Neural progenitor cell (in vitro differentiated cells): Measurements from ENCODE around the gene DDX10. TPM values are rescaled to one million over a fixed set of nuclear protein-coding genes. Genes with fewer than 3 reads are reported as not detected.
"Not testable (repeated sequence)": the region's sequence is repeated elsewhere in the genome, so short reads cannot be mapped to it uniquely, and the experiment has no call there.

Experiments
- DNase-seq: peaks from one replicate; pipeline ENCODE4 v3.0.0-alpha.2; 2016; ENCODE audit warnings: low spot score
- H2AFZ ChIP-seq: fragments of 200-600 bp; sonication (generic); replicated peaks from 2 replicates; pipeline ENCODE4 v1.6.1; 2016; ENCODE audit warnings: antibody characterized with exemption
- H3F3A ChIP-seq: fragments of 200-600 bp; sonication (generic); 2 replicates; pipeline ENCODE4 v1.6.1; 2016; ENCODE audit warnings: antibody characterized with exemption, low read depth
- H3K27ac ChIP-seq: fragments of 200-600 bp; sonication (generic); 2 replicates; pipeline ENCODE4 v1.5.1; 2016; ENCODE audit warnings: mild to moderate bottlenecking
- H3K27me3 ChIP-seq: fragments of 200-600 bp; sonication (generic); 2 replicates; pipeline ENCODE4 v1.6.1; 2016; ENCODE audit warnings: mild to moderate bottlenecking, moderate library complexity
- H3K36me3 ChIP-seq: fragments of 200-600 bp; sonication (generic); 2 replicates; pipeline ENCODE4 v1.5.1; 2016
- H3K4me1 ChIP-seq: fragments of 200-600 bp; sonication (generic); 2 replicates; pipeline ENCODE4 v1.6.1; 2016; ENCODE audit warnings: mixed run types
- H3K4me2 ChIP-seq: fragments of 200-600 bp; sonication (generic); 2 replicates; pipeline ENCODE4 v1.6.1; 2016
- H3K4me3 ChIP-seq: fragments of 200-600 bp; sonication (generic); 2 replicates; pipeline ENCODE4 v1.5.1; 2016
- H3K79me2 ChIP-seq: fragments of 200-600 bp; sonication (generic); 2 replicates; pipeline ENCODE4 v1.6.1; 2016; ENCODE audit warnings: low read depth
- H3K9ac ChIP-seq: fragments of 200-600 bp; sonication (generic); 2 replicates; pipeline ENCODE4 v1.6.1; 2016
- H3K9me3 ChIP-seq: fragments of 200-600 bp; sonication (generic); 2 replicates; pipeline ENCODE4 v1.5.1; 2016; ENCODE audit warnings: low read depth
- H4K20me1 ChIP-seq: fragments of 200-600 bp; sonication (generic); 2 replicates; pipeline ENCODE4 v1.6.1; 2016; ENCODE audit warnings: low read depth
- H3K27ac Mint-ChIP-seq: 3 replicates; pipeline ENCODE4 v1.8.0; 2021; ENCODE audit warnings: mixed read lengths
- H3K27me3 Mint-ChIP-seq: 2 replicates; pipeline ENCODE4 v1.8.0; 2022; ENCODE audit warnings: low read depth, mild to moderate bottlenecking, inconsistent platforms, moderate library complexity, mixed read lengths; ENCODE audit not compliant: insufficient read depth
- H3K36me3 Mint-ChIP-seq: 3 replicates; pipeline ENCODE4 v1.8.0; 2021; ENCODE audit warnings: mixed read lengths
- H3K4me1 Mint-ChIP-seq: 3 replicates; pipeline ENCODE4 v1.8.0; 2021; ENCODE audit warnings: mixed read lengths
- H3K4me3 Mint-ChIP-seq: 3 replicates; pipeline ENCODE4 v1.8.0; 2021; ENCODE audit warnings: mild to moderate bottlenecking, moderate library complexity, mixed read lengths
- H3K9me3 Mint-ChIP-seq: 3 replicates; pipeline ENCODE4 v1.8.0; 2020; ENCODE audit warnings: mixed read lengths
- CTCF ChIP-seq: fragments of 200-600 bp; sonication (generic); IDR thresholded peaks from 2 replicates; pipeline ENCODE4 v1.5.1; 2017; ENCODE audit warnings: antibody characterized with exemption, mild to moderate bottlenecking
- EZH2 ChIP-seq: fragments of 200-600 bp; sonication (generic); IDR thresholded peaks from 2 replicates; pipeline ENCODE4 v1.6.1; 2017; ENCODE audit warnings: antibody characterized with exemption, mild to moderate bottlenecking, moderate library complexity
- EZH2phosphoT487 ChIP-seq: fragments of 200-600 bp; sonication (generic); IDR thresholded peaks from 2 replicates; pipeline ENCODE4 v1.6.1; 2017; ENCODE audit warnings: antibody characterized with exemption
- total RNA-seq: library from RNA; depleted of rRNA; stranded (reverse); fragments of >200 nt; gene quantifications from 2 replicates; pipeline ENCODE4 v1.2.3, GENCODE V29; 2015; ENCODE audit warnings: low replicate concordance

The DDX10 gene
- total RNA-seq, 1 donor from 2014 or later = 34.1 TPM

- no peak overlapping the region for H3K4me3 ChIP-seq
- Mint-ChIP-seq H3K27me3 (no peaks in the 10 kb centered on the region), H3K36me3 (no peaks in the 10 kb centered on the region), H3K9me3 (peaks cover 2% of the 10 kb centered on the region), H3K4me3 (no peak overlapping the region), H3K27ac (no peak overlapping the region), H3K4me1 (peaks cover 5% of the 10 kb centered on the region)
- H3K27me3 ChIP-seq = no peaks in the 10 kb centered on the region
- no peaks in the 10 kb centered on the region for H3K79me2 ChIP-seq
- no peaks in the 10 kb centered on the region for H3F3A ChIP-seq
- no peak for DNase-seq
- H3K4me2 ChIP-seq = no peak overlapping the region
- H3K4me1 ChIP-seq = no peaks in the 10 kb centered on the region
- no peaks in the 10 kb centered on the region for H4K20me1 ChIP-seq
- H3K27ac ChIP-seq = no peak overlapping the region
- TF ChIP-seq CTCF (no peak), EZH2phosphoT487 (no peak), EZH2 (no peak)
- peak overlapping the region; percentile 90 for H2AFZ ChIP-seq
- no peak overlapping the region for H3K9ac ChIP-seq
- no peaks in the 10 kb centered on the region for H3K9me3 ChIP-seq
- H3K36me3 ChIP-seq = no peaks in the 10 kb centered on the region
Observed at GRCh38 chr11:108648528-108648885, 16.4 kb upstream of the DDX10 start.

- not testable (repeated sequence) for H3K4me1 ChIP-seq, H3K27me3 Mint-ChIP-seq, H3K4me2 ChIP-seq, H4K20me1 ChIP-seq, H3K36me3 Mint-ChIP-seq, H3F3A ChIP-seq, H3K9me3 ChIP-seq, H3K27me3 ChIP-seq, H3K4me1 Mint-ChIP-seq, H3K4me3 ChIP-seq, H3K9ac ChIP-seq, H2AFZ ChIP-seq, H3K27ac Mint-ChIP-seq, H3K4me3 Mint-ChIP-seq, H3K27ac ChIP-seq, H3K79me2 ChIP-seq, DNase-seq, H3K9me3 Mint-ChIP-seq, H3K36me3 ChIP-seq
Observed at GRCh38 chr11:108654100-108654499, 10.8 kb upstream of the DDX10 start.

- Mint-ChIP-seq H3K4me1 (no peaks in the 10 kb centered on the region), H3K27me3 (no peaks in the 10 kb centered on the region), H3K27ac (no peak overlapping the region), H3K9me3 (peaks cover 2% of the 10 kb centered on the region), H3K4me3 (no peak overlapping the region), H3K36me3 (no peaks in the 10 kb centered on the region)
- H3K9ac ChIP-seq = no peak overlapping the region
- H3K9me3 ChIP-seq = no peaks in the 10 kb centered on the region
- H3K4me3 ChIP-seq = no peak overlapping the region
- no peaks in the 10 kb centered on the region for H3K36me3 ChIP-seq
- no peaks in the 10 kb centered on the region for H3K27me3 ChIP-seq
- H3F3A ChIP-seq = no peaks in the 10 kb centered on the region
- no peak overlapping the region for H3K27ac ChIP-seq
- H3K79me2 ChIP-seq = no peaks in the 10 kb centered on the region
- H3K4me2 ChIP-seq = no peak overlapping the region
- H2AFZ ChIP-seq = no peak overlapping the region
- peak; percentile 55 for DNase-seq
- TF ChIP-seq EZH2 (no peak), CTCF (peak; percentile 66)
- no peaks in the 10 kb centered on the region for H3K4me1 ChIP-seq
- no peaks in the 10 kb centered on the region for H4K20me1 ChIP-seq
Observed at GRCh38 chr11:108654994-108655631, 9.8 kb upstream of the DDX10 start.

- H3K36me3 Mint-ChIP-seq = peaks cover 2% of the 10 kb centered on the region
- Histone ChIP-seq H4K20me1 (no peaks in the 10 kb centered on the region), H3K4me3 (no peak overlapping the region), H3K27me3 (no peaks in the 10 kb centered on the region), H3K4me1 (peaks cover 4% of the 10 kb centered on the region), H3K9ac (no peak overlapping the region), H3K4me2 (no peak overlapping the region), H3K36me3 (no peaks in the 10 kb centered on the region), H3K79me2 (peaks cover 26% of the 10 kb centered on the region), H2AFZ (no peak overlapping the region), H3F3A (no peaks in the 10 kb centered on the region), H3K27ac (no peak overlapping the region), H3K9me3 (no peaks in the 10 kb centered on the region)
- H3K27me3 Mint-ChIP-seq = no peaks in the 10 kb centered on the region
- no peak overlapping the region for H3K4me3 Mint-ChIP-seq
- no peaks in the 10 kb centered on the region for H3K9me3 Mint-ChIP-seq
- no peak for DNase-seq
- no peak overlapping the region for H3K27ac Mint-ChIP-seq
- TF ChIP-seq CTCF = no peak
- peaks cover 21% of the 10 kb centered on the region for H3K4me1 Mint-ChIP-seq
Observed at GRCh38 chr11:108662700-108663099, 2.2 kb upstream of the DDX10 start.
